ENCODE results near the gene CDH26. TPM values are rescaled to one million over a fixed set of nuclear protein-coding genes. Genes with fewer than 3 reads are reported as not detected.

The CDH26 gene
- total RNA-seq, 1 experiment from 2014 or later, result 1.1 TPM

DNA sequence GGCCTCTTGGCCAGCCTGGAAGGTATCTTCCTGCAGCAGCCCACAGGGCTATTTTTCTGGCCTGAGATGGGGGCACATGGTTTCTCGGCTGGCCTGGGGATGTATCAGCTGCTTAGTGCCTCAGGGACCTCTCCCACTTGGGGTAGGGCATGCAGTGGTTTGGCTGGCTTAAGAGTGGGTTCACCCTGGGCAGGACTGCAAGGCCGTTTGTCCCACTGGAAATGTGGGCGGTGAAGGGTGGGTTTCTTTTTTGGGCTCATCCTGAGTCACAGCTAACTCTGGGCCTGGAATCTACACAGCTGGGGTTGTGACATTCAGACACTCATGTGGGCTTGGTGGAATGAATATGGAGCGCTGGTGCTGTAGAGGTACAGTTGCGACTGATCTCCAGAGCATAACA is 62.0 kb downstream of the CDH26 start:
- no TSS peak for BruUV-seq (replicated peaks)
- Mint-ChIP-seq H3K27ac (ENCODE audit: unreplicated experiment) (no peak overlapping the region), H3K4me1 (ENCODE audit: low read depth, unreplicated experiment) (no peaks in the 10 kb centered on the region), H3K4me3 (ENCODE audit: low read depth, unreplicated experiment) (no peak overlapping the region), H3K9me3 (ENCODE audit: low read depth, unreplicated experiment) (no peaks in the 10 kb centered on the region), H3K36me3 (ENCODE audit: insufficient read depth, unreplicated experiment) (no peaks in the 10 kb centered on the region), H3K27me3 (ENCODE audit: unreplicated experiment) (no peaks in the 10 kb centered on the region)
- intact Hi-C loops (cut with micrococcal nuclease; ENCODE audit: unreplicated experiment), result no loop called here
- CTCF ChIA-PET, result no interaction called here
- TF ChIP-seq, protein P1, sequence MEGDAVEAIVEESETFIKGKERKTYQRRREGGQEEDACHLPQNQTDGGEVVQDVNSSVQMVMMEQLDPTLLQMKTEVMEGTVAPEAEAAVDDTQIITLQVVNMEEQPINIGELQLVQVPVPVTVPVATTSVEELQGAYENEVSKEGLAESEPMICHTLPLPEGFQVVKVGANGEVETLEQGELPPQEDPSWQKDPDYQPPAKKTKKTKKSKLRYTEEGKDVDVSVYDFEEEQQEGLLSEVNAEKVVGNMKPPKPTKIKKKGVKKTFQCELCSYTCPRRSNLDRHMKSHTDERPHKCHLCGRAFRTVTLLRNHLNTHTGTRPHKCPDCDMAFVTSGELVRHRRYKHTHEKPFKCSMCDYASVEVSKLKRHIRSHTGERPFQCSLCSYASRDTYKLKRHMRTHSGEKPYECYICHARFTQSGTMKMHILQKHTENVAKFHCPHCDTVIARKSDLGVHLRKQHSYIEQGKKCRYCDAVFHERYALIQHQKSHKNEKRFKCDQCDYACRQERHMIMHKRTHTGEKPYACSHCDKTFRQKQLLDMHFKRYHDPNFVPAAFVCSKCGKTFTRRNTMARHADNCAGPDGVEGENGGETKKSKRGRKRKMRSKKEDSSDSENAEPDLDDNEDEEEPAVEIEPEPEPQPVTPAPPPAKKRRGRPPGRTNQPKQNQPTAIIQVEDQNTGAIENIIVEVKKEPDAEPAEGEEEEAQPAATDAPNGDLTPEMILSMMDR (IDR thresholded peaks at IDR 0.05; ENCODE audit: unreplicated experiment), result no peak
- no peak for DNase-seq

DNA sequence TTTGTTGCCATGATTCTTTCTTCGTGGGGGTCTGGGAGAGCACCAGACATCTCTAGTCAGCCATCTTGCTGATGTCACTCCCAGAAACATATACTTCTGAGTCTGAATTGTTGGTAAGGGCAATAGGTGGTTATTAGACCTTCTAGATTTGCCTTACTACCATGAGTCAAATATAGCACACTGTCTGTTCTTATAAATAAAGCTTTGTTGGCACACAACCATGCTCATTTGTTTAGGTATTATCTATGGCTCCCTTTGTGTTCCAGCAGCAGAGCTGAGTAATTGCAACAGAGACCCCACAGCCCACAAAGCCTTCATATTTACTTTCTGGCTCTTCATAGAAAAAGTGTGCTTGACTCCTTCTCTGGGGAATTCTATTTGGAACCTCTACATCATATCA is 62.9 kb downstream of the CDH26 start:
- Mint-ChIP-seq H3K27me3 (ENCODE audit: unreplicated experiment) (no peaks in the 10 kb centered on the region), H3K27ac (ENCODE audit: unreplicated experiment) (no peak overlapping the region), H3K4me3 (ENCODE audit: low read depth, unreplicated experiment) (no peak overlapping the region), H3K36me3 (ENCODE audit: insufficient read depth, unreplicated experiment) (no peaks in the 10 kb centered on the region), H3K4me1 (ENCODE audit: low read depth, unreplicated experiment) (no peaks in the 10 kb centered on the region), H3K9me3 (ENCODE audit: low read depth, unreplicated experiment) (no peaks in the 10 kb centered on the region)
- CTCF ChIA-PET, result no interaction called here
- TF ChIP-seq, protein P1 (IDR thresholded peaks at IDR 0.05; ENCODE audit: unreplicated experiment), result no peak
- no peak for DNase-seq
- no TSS peak for BruUV-seq (replicated peaks)
- intact Hi-C loops (cut with micrococcal nuclease; ENCODE audit: unreplicated experiment), result no loop called here

DNA sequence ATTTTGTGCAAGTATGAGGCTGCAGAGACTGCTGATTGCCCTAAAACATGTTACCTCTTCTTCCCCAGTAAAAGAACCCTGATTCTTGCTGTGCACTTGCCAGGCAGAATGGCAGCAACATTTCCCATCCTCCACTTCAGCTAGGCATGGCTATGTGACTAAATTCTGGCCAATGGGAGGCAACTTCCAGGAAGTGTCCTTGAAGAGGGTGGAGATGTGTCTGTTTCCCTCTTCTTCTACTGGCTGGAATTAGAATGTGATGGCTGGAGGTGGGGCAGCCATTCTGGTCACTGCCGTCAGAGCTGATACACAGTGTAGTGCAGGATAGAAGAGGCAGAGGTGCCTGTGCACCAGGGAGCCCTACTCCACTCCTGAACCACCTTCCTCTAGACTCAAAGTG is 64.6 kb downstream of the CDH26 start:
- BruUV-seq (replicated peaks), result no TSS peak
- TF ChIP-seq, protein P1 (IDR thresholded peaks at IDR 0.05; ENCODE audit: unreplicated experiment), result no peak
- Mint-ChIP-seq H3K27me3 (ENCODE audit: unreplicated experiment) (no peaks in the 10 kb centered on the region), H3K27ac (ENCODE audit: unreplicated experiment) (no peak overlapping the region), H3K4me3 (ENCODE audit: low read depth, unreplicated experiment) (no peak overlapping the region), H3K36me3 (ENCODE audit: insufficient read depth, unreplicated experiment) (no peaks in the 10 kb centered on the region), H3K4me1 (ENCODE audit: low read depth, unreplicated experiment) (no peaks in the 10 kb centered on the region), H3K9me3 (ENCODE audit: low read depth, unreplicated experiment) (no peaks in the 10 kb centered on the region)
- CTCF ChIA-PET, result interaction anchor here (1.0 kb wide), 1 partner anchor 9 kb away, joined by 5 read pairs; no protein-coding TSS in a partner anchor
- no peak for DNase-seq
- intact Hi-C loops (cut with micrococcal nuclease; ENCODE audit: unreplicated experiment), result no loop called here

DNA sequence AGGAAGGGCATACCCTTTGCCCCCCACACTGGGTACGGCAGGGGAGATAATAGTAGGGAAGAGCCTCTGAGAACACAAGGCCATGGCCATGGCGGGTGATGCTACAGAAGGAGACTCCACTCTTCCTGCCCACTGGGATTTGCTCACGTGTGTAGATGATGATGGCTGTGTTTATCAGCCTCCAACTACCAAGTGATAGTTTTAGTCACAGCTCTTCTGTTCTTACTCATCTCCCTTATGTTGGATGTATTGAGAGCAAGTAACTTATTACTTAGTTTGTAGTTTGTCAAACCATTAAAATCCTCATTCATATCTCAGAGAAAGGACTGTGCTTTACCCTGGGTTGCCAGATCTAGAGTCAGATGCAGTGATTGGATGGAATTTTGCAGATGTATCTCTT is 66.0 kb downstream of the CDH26 start:
- H3K4me1 Mint-ChIP-seq (ENCODE audit: low read depth, unreplicated experiment), result no peaks in the 10 kb centered on the region
- no peak overlapping the region for H3K27ac Mint-ChIP-seq (ENCODE audit: unreplicated experiment)
- CTCF ChIA-PET, result interaction anchor here (0.6 kb wide), 1 partner anchor 1704 kb away, joined by 3 read pairs; no protein-coding TSS in a partner anchor
- H3K4me3 Mint-ChIP-seq (ENCODE audit: low read depth, unreplicated experiment), result no peak overlapping the region
- H3K36me3 Mint-ChIP-seq (ENCODE audit: insufficient read depth, unreplicated experiment), result no peaks in the 10 kb centered on the region
- TF ChIP-seq, protein P1 (IDR thresholded peaks at IDR 0.05; ENCODE audit: unreplicated experiment), result no peak
- DNase-seq, result no peak
- no peaks in the 10 kb centered on the region for H3K27me3 Mint-ChIP-seq (ENCODE audit: unreplicated experiment)
- intact Hi-C loops (cut with micrococcal nuclease; ENCODE audit: unreplicated experiment), result no loop called here
- BruUV-seq (replicated peaks), result no TSS peak
- peaks cover 3% of the 10 kb centered on the region for H3K9me3 Mint-ChIP-seq (ENCODE audit: low read depth, unreplicated experiment)

Data from Calu3 (cell line).